ENCODE data around the gene NOX3. TPM values are rescaled to one million over a fixed set of nuclear protein-coding genes. Genes with fewer than 3 reads are reported as not detected.

NOX3 gene
- total RNA-seq, 3 donors from 2014 or later (not counting 1 experiment from before 2014, with no cell fraction given) = not detected

DNA sequence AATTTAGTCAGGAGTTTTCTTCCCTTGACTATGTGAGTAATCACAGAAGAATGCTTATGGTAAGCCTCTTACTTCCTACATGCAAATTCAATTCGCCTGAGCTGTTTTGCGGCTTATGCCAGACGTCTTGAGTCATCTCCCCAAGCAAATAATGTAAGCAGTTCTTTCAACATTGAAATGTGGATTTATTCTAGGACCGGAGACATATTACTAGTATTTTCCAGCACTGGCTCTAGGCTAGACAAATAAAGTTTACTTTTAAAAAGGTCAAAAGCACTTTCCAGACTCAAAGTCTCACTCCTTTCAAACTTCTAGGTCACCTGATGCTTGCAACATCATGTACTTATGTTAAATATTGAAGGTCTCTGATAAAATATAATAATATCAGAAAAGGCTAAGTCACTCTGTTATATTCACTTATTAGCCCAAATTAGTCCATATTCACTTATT is 38.1 kb upstream of the NOX3 start:
- H3K4me3 ChIP-seq (ENCODE audit: low read length) = no peak overlapping the region
- TF ChIP-seq, protein P1, sequence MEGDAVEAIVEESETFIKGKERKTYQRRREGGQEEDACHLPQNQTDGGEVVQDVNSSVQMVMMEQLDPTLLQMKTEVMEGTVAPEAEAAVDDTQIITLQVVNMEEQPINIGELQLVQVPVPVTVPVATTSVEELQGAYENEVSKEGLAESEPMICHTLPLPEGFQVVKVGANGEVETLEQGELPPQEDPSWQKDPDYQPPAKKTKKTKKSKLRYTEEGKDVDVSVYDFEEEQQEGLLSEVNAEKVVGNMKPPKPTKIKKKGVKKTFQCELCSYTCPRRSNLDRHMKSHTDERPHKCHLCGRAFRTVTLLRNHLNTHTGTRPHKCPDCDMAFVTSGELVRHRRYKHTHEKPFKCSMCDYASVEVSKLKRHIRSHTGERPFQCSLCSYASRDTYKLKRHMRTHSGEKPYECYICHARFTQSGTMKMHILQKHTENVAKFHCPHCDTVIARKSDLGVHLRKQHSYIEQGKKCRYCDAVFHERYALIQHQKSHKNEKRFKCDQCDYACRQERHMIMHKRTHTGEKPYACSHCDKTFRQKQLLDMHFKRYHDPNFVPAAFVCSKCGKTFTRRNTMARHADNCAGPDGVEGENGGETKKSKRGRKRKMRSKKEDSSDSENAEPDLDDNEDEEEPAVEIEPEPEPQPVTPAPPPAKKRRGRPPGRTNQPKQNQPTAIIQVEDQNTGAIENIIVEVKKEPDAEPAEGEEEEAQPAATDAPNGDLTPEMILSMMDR (IDR thresholded peaks at IDR 0.05) = no peak
- ATAC-seq = no peak
- peaks cover 0 to 4% of the 10 kb centered on the region in 2 donors for H3K27me3 Mint-ChIP-seq (ENCODE audit: low read depth in 2 of 2)
- WGBS (ENCODE audit: insufficient coverage) = 72% methylated on average over 4 of the region's 4 CpGs
- H3K27ac ChIP-seq (ENCODE audit: low read length) = no peak overlapping the region
- H3K9me3 ChIP-seq (ENCODE audit: control insufficient read depth, insufficient read depth, low read length) = no peaks in the 10 kb centered on the region
- no peaks in the 10 kb centered on the region for H3K36me3 ChIP-seq (ENCODE audit: control insufficient read depth, insufficient read depth, low read length)
- no peak overlapping the region for H3K27ac Mint-ChIP-seq
- H3K9me3 Mint-ChIP-seq = peaks cover 0 to 2% of the 10 kb centered on the region in 2 donors
- no peak for DNase-seq
- no peaks in the 10 kb centered on the region for H3K4me1 Mint-ChIP-seq
- H3K4me3 Mint-ChIP-seq = no peak overlapping the region
- no peaks in the 10 kb centered on the region for H3K36me3 Mint-ChIP-seq
- intact Hi-C loops (cut with micrococcal nuclease) = no loop called here
- no peaks in the 10 kb centered on the region for H3K4me1 ChIP-seq (ENCODE audit: control insufficient read depth, insufficient read depth, low read length)
- no peaks in the 10 kb centered on the region for H3K27me3 ChIP-seq (ENCODE audit: control insufficient read depth, insufficient read depth, low read length)

DNA sequence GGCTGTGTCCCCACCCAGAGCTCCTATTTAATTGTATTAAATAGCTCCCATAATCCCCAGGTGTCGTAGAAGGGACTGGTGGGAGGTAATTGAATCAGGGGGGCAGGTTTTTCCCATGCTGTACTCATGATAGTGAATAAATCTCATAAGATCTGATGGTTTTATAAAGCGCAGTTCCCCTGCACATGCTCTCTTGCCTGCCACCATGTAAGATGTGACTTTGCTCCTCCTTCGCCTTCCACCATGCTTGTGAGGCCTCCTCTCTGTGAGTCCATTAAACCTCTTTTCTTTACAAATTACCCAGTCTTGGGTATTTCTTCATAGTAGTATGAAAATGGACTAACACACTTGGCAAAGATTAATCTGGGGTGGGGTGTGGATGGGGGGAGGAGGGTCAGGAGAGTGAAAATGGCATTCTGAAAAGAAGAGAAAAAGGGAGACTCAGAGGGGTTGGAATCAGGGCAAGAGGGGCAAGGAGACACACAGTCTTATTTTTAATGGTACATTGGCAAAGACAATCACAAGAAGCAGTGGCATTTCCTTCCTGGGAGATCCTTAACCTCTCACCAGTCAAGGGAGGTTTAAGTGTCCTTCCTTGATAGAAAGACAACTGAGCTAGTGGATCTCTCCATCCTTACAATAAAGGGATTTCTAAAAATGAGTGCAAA is 37.5 kb upstream of the NOX3 start:
- H3K9me3 ChIP-seq (ENCODE audit: control insufficient read depth, insufficient read depth, low read length) = no peaks in the 10 kb centered on the region
- TF ChIP-seq, protein P1 (IDR thresholded peaks at IDR 0.05) = no peak
- DNase-seq (no peak), ATAC-seq (no peak)
- WGBS (ENCODE audit: insufficient coverage) = 97% methylated on average over 3 of the region's 3 CpGs
- no peak overlapping the region for H3K4me3 ChIP-seq (ENCODE audit: low read length)
- H3K36me3 ChIP-seq (ENCODE audit: control insufficient read depth, insufficient read depth, low read length) = no peaks in the 10 kb centered on the region
- Mint-ChIP-seq H3K27ac (no peak overlapping the region), H3K36me3 (no peaks in the 10 kb centered on the region), H3K4me1 (no peaks in the 10 kb centered on the region), H3K27me3 (ENCODE audit: low read depth in 2 of 2) (peaks cover 0 to 4% of the 10 kb centered on the region in 2 donors), H3K4me3 (no peak overlapping the region), H3K9me3 (peaks cover 0 to 2% of the 10 kb centered on the region in 2 donors)
- H3K27me3 ChIP-seq (ENCODE audit: control insufficient read depth, insufficient read depth, low read length) = no peaks in the 10 kb centered on the region
- no peaks in the 10 kb centered on the region for H3K4me1 ChIP-seq (ENCODE audit: control insufficient read depth, insufficient read depth, low read length)
- intact Hi-C loops (cut with micrococcal nuclease) = no loop called here
- no peak overlapping the region for H3K27ac ChIP-seq (ENCODE audit: low read length)

GRCh38 chr6:155492061-155492735 is 36.6 kb upstream of the NOX3 start:
- Histone ChIP-seq H3K27ac (ENCODE audit: low read length) (no peak overlapping the region), H3K4me1 (ENCODE audit: control insufficient read depth, insufficient read depth, low read length) (no peaks in the 10 kb centered on the region), H3K9me3 (ENCODE audit: control insufficient read depth, insufficient read depth, low read length) (no peaks in the 10 kb centered on the region), H3K27me3 (ENCODE audit: control insufficient read depth, insufficient read depth, low read length) (no peaks in the 10 kb centered on the region), H3K36me3 (ENCODE audit: control insufficient read depth, insufficient read depth, low read length) (no peaks in the 10 kb centered on the region), H3K4me3 (ENCODE audit: low read length) (no peak overlapping the region)
- H3K4me1 Mint-ChIP-seq = no peaks in the 10 kb centered on the region
- intact Hi-C loops (cut with micrococcal nuclease) = no loop called here
- no peaks in the 10 kb centered on the region for H3K36me3 Mint-ChIP-seq
- 97% methylated on average over 1 of the region's 2 CpGs for WGBS (ENCODE audit: insufficient coverage)
- TF ChIP-seq, protein P1 (IDR thresholded peaks at IDR 0.05) = no peak
- H3K27ac Mint-ChIP-seq = no peak overlapping the region
- H3K4me3 Mint-ChIP-seq = no peak overlapping the region
- ATAC-seq = no peak
- H3K9me3 Mint-ChIP-seq = peaks cover 0 to 2% of the 10 kb centered on the region in 2 donors
- peaks cover 0 to 4% of the 10 kb centered on the region in 2 donors for H3K27me3 Mint-ChIP-seq (ENCODE audit: low read depth in 2 of 2)
- DNase-seq = no peak
